ENCODE results near the gene RGL1. TPM values are rescaled to one million over a fixed set of nuclear protein-coding genes. Genes with fewer than 3 reads are reported as not detected.

Gene RGL1
- total RNA-seq, 1 experiment from 2014 or later, result 0.92 TPM

DNA sequence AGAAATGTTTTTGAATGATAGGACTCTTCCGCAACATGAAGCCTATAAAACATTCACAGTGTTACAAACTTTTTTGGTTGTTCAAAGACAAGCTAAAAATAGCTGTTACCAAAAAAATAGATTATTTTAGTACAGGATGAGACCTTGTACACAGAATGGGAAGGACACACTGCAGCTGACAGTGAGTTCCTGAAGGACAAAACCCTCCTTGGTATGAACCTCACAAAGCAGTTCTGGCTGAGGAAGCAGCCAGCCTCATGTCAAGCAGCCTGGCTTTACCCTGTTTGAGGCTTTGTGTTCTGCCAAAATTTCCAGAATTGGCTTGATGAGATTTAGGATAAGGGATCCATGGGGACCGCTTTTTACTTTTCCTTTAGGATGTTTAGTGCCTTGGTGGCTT lies 93.7 kb downstream of the RGL1 start:
- no peaks in the 10 kb centered on the region for H3K36me3 ChIP-seq (ENCODE audit: control insufficient read depth, insufficient read depth, low read length)
- intact Hi-C loops (cut with micrococcal nuclease; ENCODE audit: unreplicated experiment), result no loop called here
- ATAC-seq (no peak), DNase-seq (ENCODE audit: low read depth, low spot score) (no peak)
- H3K4me3 ChIP-seq (ENCODE audit: low read depth in 2 of 2, low read length in 2 of 2), result no peak overlapping the region
- ChIA-PET POLR2A (no interaction called here), CTCF (no interaction called here)
- TF ChIP-seq, protein P1, sequence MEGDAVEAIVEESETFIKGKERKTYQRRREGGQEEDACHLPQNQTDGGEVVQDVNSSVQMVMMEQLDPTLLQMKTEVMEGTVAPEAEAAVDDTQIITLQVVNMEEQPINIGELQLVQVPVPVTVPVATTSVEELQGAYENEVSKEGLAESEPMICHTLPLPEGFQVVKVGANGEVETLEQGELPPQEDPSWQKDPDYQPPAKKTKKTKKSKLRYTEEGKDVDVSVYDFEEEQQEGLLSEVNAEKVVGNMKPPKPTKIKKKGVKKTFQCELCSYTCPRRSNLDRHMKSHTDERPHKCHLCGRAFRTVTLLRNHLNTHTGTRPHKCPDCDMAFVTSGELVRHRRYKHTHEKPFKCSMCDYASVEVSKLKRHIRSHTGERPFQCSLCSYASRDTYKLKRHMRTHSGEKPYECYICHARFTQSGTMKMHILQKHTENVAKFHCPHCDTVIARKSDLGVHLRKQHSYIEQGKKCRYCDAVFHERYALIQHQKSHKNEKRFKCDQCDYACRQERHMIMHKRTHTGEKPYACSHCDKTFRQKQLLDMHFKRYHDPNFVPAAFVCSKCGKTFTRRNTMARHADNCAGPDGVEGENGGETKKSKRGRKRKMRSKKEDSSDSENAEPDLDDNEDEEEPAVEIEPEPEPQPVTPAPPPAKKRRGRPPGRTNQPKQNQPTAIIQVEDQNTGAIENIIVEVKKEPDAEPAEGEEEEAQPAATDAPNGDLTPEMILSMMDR (IDR thresholded peaks at IDR 0.05), result no peak
- TF ChIP-seq, protein P2, sequence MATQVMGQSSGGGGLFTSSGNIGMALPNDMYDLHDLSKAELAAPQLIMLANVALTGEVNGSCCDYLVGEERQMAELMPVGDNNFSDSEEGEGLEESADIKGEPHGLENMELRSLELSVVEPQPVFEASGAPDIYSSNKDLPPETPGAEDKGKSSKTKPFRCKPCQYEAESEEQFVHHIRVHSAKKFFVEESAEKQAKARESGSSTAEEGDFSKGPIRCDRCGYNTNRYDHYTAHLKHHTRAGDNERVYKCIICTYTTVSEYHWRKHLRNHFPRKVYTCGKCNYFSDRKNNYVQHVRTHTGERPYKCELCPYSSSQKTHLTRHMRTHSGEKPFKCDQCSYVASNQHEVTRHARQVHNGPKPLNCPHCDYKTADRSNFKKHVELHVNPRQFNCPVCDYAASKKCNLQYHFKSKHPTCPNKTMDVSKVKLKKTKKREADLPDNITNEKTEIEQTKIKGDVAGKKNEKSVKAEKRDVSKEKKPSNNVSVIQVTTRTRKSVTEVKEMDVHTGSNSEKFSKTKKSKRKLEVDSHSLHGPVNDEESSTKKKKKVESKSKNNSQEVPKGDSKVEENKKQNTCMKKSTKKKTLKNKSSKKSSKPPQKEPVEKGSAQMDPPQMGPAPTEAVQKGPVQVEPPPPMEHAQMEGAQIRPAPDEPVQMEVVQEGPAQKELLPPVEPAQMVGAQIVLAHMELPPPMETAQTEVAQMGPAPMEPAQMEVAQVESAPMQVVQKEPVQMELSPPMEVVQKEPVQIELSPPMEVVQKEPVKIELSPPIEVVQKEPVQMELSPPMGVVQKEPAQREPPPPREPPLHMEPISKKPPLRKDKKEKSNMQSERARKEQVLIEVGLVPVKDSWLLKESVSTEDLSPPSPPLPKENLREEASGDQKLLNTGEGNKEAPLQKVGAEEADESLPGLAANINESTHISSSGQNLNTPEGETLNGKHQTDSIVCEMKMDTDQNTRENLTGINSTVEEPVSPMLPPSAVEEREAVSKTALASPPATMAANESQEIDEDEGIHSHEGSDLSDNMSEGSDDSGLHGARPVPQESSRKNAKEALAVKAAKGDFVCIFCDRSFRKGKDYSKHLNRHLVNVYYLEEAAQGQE (IDR thresholded peaks at IDR 0.05; ENCODE audit: insufficient read depth in 1 of 2, low read depth in 2 of 2, low read length in 1 of 2), result no peak
- TF ChIP-seq SIN3A (IDR thresholded peaks at IDR 0.05; ENCODE audit: borderline replicate concordance, insufficient read depth, low read depth, low read length) (no peak), POLR2AphosphoS5 (IDR thresholded peaks at IDR 0.05; ENCODE audit: low read depth, low read length) (no peak), TCF7L2 (IDR thresholded peaks at IDR 0.05; ENCODE audit: low read depth, low read length) (no peak)
- H3K27me3 ChIP-seq (ENCODE audit: control insufficient read depth, insufficient read depth, low read length), result no peaks in the 10 kb centered on the region; the same call in 1 of the 2 replicates
- in situ Hi-C loops (cut with HindIII; ENCODE audit: low pct_unique_long_range_greater_than_20kb, low sequenced_read_pairs), result no loop called here
- BruUV-seq (replicated peaks), result no TSS peak
- H3K27ac ChIP-seq (ENCODE audit: low read length), result no peak overlapping the region
- no peaks in the 10 kb centered on the region for H3K4me1 ChIP-seq (ENCODE audit: control insufficient read depth, insufficient read depth, low read length)
- no peaks in the 10 kb centered on the region for H3K9me3 ChIP-seq (ENCODE audit: control insufficient read depth, insufficient read depth, low read depth, low read length)

DNA sequence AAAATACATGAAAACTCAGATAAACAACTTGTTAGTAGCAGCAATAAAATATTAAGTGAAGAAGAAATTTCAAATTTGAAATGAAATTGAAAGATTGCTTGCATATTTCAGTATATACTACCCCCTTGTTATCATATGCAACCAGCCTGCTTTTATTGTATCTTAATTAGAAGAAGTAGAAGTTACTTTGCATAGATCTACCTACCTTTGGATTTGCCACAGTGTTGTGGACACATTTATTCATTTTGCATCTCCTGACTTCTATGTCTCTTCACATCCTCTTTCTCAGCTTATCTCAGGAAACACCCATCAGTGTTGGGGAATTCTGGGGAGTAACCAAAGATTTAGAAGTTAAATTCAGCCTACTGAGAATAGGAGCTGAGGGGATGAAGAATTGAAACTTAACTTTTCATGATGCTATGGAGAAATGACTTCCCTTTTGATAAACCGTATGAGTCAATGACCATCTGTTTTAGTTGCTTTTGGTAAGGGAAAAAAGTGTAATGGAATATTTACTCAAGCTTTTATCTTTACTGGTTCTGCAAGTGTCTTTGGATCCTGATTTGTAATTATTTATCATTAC lies 96.9 kb downstream of the RGL1 start:
- no TSS peak for BruUV-seq (replicated peaks)
- H3K36me3 ChIP-seq (ENCODE audit: control insufficient read depth, insufficient read depth, low read length), result no peaks in the 10 kb centered on the region
- in situ Hi-C loops (cut with HindIII; ENCODE audit: low pct_unique_long_range_greater_than_20kb, low sequenced_read_pairs) (no loop called here), intact Hi-C loops (cut with micrococcal nuclease; ENCODE audit: unreplicated experiment) (no loop called here)
- ChIA-PET POLR2A (no interaction called here), CTCF (no interaction called here)
- no peak overlapping the region for H3K4me3 ChIP-seq (ENCODE audit: low read depth in 2 of 2, low read length in 2 of 2)
- ATAC-seq, result no peak
- H3K9me3 ChIP-seq (ENCODE audit: control insufficient read depth, insufficient read depth, low read depth, low read length), result no peaks in the 10 kb centered on the region
- no peak for DNase-seq (ENCODE audit: low read depth, low spot score)
- TF ChIP-seq, protein P2 (IDR thresholded peaks at IDR 0.05; ENCODE audit: insufficient read depth in 1 of 2, low read depth in 2 of 2, low read length in 1 of 2), result no peak
- TF ChIP-seq POLR2AphosphoS5 (IDR thresholded peaks at IDR 0.05; ENCODE audit: low read depth, low read length) (no peak), TCF7L2 (IDR thresholded peaks at IDR 0.05; ENCODE audit: low read depth, low read length) (no peak), SIN3A (IDR thresholded peaks at IDR 0.05; ENCODE audit: borderline replicate concordance, insufficient read depth, low read depth, low read length) (no peak)
- TF ChIP-seq, protein P1 (IDR thresholded peaks at IDR 0.05), result no peak
- H3K27ac ChIP-seq (ENCODE audit: low read length), result no peak overlapping the region
- no peaks in the 10 kb centered on the region for H3K4me1 ChIP-seq (ENCODE audit: control insufficient read depth, insufficient read depth, low read length)
- no peaks in the 10 kb centered on the region; the same call in 1 of the 2 replicates for H3K27me3 ChIP-seq (ENCODE audit: control insufficient read depth, insufficient read depth, low read length)
